Spleen (tissue), 11 donors: ENCODE results near the gene EI24. TPM values are rescaled to one million over a fixed set of nuclear protein-coding genes. Genes with fewer than 3 reads are reported as not detected.

Experiments used
- DNase-seq: peaks from one replicate; pipeline ENCODE4 v3.0.0-alpha.2; 2020
- H3K27ac ChIP-seq, 8 donors: fragments of 200-600 bp; sonication (generic) in 7 of 8; 1 replicate in 4 of 8; 2 replicates in 4 of 8; pipeline versions ENCODE4 v1.5.0 to v1.8.0; 2016 to 2021; ENCODE audit warnings: inconsistent platforms in 4 of 8, mild to moderate bottlenecking in 4 of 8, moderate library complexity in 1 of 8
- H3K27me3 ChIP-seq, 7 donors: fragments of 200-600 bp; sonication (generic) in 6 of 7; replicated peaks in 1 of 7; 1 replicate in 4 of 7; 2 replicates in 3 of 7; pipeline versions ENCODE4 v1.5.0 to v1.8.0; 2016 to 2021; ENCODE audit warnings: inconsistent platforms in 3 of 7, mild to moderate bottlenecking in 1 of 7
- H3K36me3 ChIP-seq, 6 donors: fragments of 200-600 bp; sonication (generic) in 5 of 6; 1 replicate in 4 of 6; 2 replicates in 2 of 6; pipeline versions ENCODE4 v1.5.0 to v1.8.0; 2016 to 2021; ENCODE audit warnings: inconsistent platforms in 2 of 6
- H3K4me1 ChIP-seq, 6 donors: fragments of 200-600 bp; sonication (generic) in 5 of 6; 1 replicate in 3 of 6; 2 replicates in 3 of 6; pipeline versions ENCODE4 v1.5.0 to v1.8.0; 2016 to 2021; ENCODE audit warnings: inconsistent platforms in 3 of 6
- H3K4me3 ChIP-seq, 8 donors: fragments of 200-600 bp; sonication (generic) in 7 of 8; 1 replicate in 4 of 8; 2 replicates in 4 of 8; pipeline versions ENCODE4 v1.5.0 to v1.8.0; 2016 to 2021; ENCODE audit warnings: inconsistent platforms in 4 of 8, mild to moderate bottlenecking in 4 of 8, moderate library complexity in 2 of 8
- H3K9me3 ChIP-seq, 8 donors: fragments of 200-600 bp; sonication (generic) in 7 of 8; 1 replicate in 4 of 8; 2 replicates in 4 of 8; pipeline versions ENCODE4 v1.5.0 to v1.8.0; 2016 to 2021; ENCODE audit warnings: inconsistent platforms in 4 of 8
- CTCF ChIP-seq, 11 experiments: fragments of 200-600 bp in 7 of 11; fragments of 450-650 bp in 4 of 11; sonication (generic) in 4 of 11; IDR thresholded peaks in 8 of 11; conservative IDR thresholded peaks in 3 of 11; 1 replicate in 7 of 11; 2 replicates in 4 of 11; pipeline versions ENCODE4 v1.4.0 to v1.8.0; 2016 to 2021; ENCODE audit warnings: antibody characterized with exemption in 11 of 11, inconsistent platforms in 4 of 11, mild to moderate bottlenecking in 1 of 11
- POLR2A ChIP-seq, 3 donors: fragments of 450-650 bp; IDR thresholded peaks; one replicate each; pipeline ENCODE4 v1.5.1; 2017; ENCODE audit warnings: antibody characterized with exemption in 3 of 3, mild to moderate bottlenecking in 1 of 3
- POLR2AphosphoS5 ChIP-seq, 3 donors: sonication (generic); formaldehyde crosslinking; IDR thresholded peaks; one replicate each; pipeline ENCODE4 v1.5.1; 2017; ENCODE audit warnings: antibody characterized with exemption in 3 of 3
- WGBS, 5 donors: extraction: QIAGEN DNeasy Blood & Tissue Kit in 3 of 5; methylation state at CpG; one replicate each; pipeline versions ENCODE4 v1.1.5 to v1.1.7; 2013 to 2018; 5-methylcytosine and 5-hydroxymethylcytosine counted together
- intact Hi-C: fragments of 100-400 bp; cut with DNase I; formaldehyde crosslinking; loops from one replicate; pipeline ENCODE4 v1.15.0; 2023; ENCODE audit warnings: low total_unique reads
- polyA plus RNA-seq, 3 donors: library from polyadenylated mRNA; stranded (reverse); fragments of 200-250 nt; gene quantifications; one replicate each; pipeline ENCODE4 v1.2.1, GENCODE V29; 2013
- total RNA-seq, 7 donors: library from RNA; depleted of rRNA in 3 of 7; stranded (reverse); fragments of >200 nt in 3 of 7; fragmentation: NEBNext Ultra II Directional in 4 of 7; extraction: Animal tissue kit (Norgen Biotek cat#: 25700) in 4 of 7; gene quantifications; one replicate each; pipeline versions ENCODE4 v1.1.0 to v1.2.1, GENCODE V29; 2016 to 2021
- donor health status: healthy with polysubstance abuse.
- donor health status: DM: no; HTN: no; CAD: no; lungs with moderate emphysema.
- donor health status: DM: no; HTN: no; CAD: no.
- donor health status: Bipolar disorder and iron deficiency.
- donor health status: healthy.
- donor health status: DM: no; HTN: no; CAD: no.
- donor health status: DM: yes; HTN: yes; CAD: no.

The EI24 gene
- total and polyA plus RNA-seq, 10 donors: 15.5 to 71.3 (median 41.4) TPM

DNA sequence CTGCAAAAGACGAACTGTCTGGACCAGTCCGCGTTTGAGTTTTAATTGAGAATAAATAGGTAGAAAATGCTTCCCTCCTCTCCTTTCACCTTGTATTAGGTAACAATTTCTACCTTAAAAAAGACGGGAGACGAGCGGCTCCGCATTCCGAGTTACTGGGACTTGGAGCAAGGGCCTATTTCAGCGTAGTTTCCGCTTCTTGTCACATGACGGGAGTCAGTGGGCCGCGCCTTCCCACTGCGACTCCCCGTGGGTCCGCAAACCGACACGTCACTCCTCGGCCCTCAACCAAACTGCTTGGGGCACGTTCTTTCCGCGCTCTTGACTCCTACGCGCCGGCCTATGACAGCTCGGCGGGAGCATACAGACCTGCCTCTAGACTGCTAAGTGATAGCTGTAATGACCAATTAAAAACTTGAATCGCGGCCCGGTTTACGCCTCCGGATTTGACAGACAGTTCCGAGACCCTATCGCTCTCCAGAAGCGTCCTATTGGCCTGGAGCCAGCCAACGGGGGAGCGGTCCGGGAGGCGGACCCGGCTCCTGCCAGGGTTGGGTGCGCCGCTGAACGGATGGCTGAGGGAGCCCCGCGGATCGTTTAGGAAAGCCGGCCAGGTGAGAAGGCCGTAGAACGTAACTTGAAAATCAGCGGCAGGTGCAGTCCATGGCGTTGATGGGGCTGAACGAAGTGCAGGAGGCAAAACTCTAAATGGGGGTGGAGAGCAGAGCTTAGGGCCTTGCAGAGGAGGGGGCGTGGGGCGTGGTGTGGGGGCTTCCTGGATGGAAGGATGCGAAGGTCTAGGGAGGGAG, 23.2 kb downstream of the EI24 start, which contains the start of gene STT3A:
TSS of gene STT3A (plus strand) at position 548 of the 809 bp plus-strand sequence. CDS start 3,064 bp downstream, outside the sequence.
- no peaks in the 10 kb centered on the region for H3K27me3 ChIP-seq
- peak; percentile 100 for DNase-seq
- TF ChIP-seq POLR2A (IDR thresholded peaks at IDR 0.05) (peak; percentile 35 to 83 (median 59)), POLR2AphosphoS5 (IDR thresholded peaks at IDR 0.05) (peak; percentile 96 to 98 (median 96)), CTCF (IDR thresholded peaks at IDR 0.05 in 8 of 11, conservative IDR thresholded peaks at IDR 0.05 in 3 of 11) (peak in 3 of 11 experiments; percentile 28 to 32 (median 32))
- no peaks in the 10 kb centered on the region for H3K9me3 ChIP-seq
- H3K4me3 ChIP-seq: peak within 1 kb of the TSS; percentile 59 to 97 (median 82)
- peaks cover 0 to 21% (median 7%) of the 10 kb centered on the region in 6 donors for H3K36me3 ChIP-seq
- H3K4me1 ChIP-seq: peaks cover 20 to 56% (median 41%) of the 10 kb centered on the region in 6 donors
- 0 to 1% (median 0%) methylated on average over 54 to 55 of the region's 55 CpGs for WGBS, 5 donors
- H3K27ac ChIP-seq: peak within 1 kb of the TSS; percentile 96 to 100 (median 98)
- intact Hi-C loops: no loop called here

DNA sequence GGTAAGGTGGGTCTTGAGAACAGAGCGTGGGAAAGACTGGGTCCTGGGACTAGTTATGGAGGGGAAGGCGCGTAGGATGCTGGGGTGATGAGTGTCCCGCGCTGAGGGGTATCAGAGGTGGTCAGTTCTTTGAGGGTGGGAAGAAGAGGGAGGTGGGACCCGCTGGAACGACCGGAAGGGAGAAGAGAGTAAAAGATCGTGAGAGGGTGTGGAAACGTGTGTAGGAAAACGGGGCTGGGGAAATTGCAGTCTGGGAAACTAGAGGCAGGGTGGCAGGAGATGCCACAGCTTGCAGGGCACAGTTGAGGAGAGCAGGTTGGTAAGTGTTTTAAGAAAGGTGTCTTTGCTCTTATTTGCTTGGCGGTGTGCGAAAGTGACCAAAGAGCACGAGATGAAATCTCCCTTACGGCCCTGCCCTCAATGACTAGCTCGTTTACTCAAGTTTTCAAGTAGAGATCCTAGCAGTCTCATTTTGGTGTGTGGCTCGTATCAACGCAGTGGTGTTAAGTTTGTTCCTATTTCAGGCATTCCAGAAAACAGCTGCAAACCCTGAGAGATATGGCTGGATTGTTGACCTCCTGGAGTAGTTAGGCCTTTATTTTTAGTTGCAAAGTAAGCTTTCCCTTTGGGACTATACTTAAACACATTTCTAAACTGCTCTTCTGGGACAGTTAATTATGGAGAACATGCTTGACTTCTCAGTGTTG, 24.0 kb downstream of the EI24 start:
- no peaks in the 10 kb centered on the region for H3K27me3 ChIP-seq
- intact Hi-C loops: no loop called here
- WGBS, 5 donors: 0 to 3% (median 1%) methylated on average over 18 of the region's 18 CpGs

GRCh38 chr11:125594958-125595357, 25.7 kb downstream of the EI24 start:
- H3K27me3 ChIP-seq: no peaks in the 10 kb centered on the region
- TF ChIP-seq POLR2A (IDR thresholded peaks at IDR 0.05) (no peak), CTCF (IDR thresholded peaks at IDR 0.05 in 8 of 11, conservative IDR thresholded peaks at IDR 0.05 in 3 of 11) (no peak), POLR2AphosphoS5 (IDR thresholded peaks at IDR 0.05) (no peak)
- H3K36me3 ChIP-seq: peaks cover 0 to 46% (median 28%) of the 10 kb centered on the region in 6 donors
- H3K4me3 ChIP-seq: peak overlapping the region in 1 of 8 donors; percentile 13
- peaks cover 20 to 66% (median 41%) of the 10 kb centered on the region in 6 donors for H3K4me1 ChIP-seq
- no peaks in the 10 kb centered on the region for H3K9me3 ChIP-seq
- no peak for DNase-seq
- WGBS, 5 donors: 46 to 49% (median 47%) methylated on average over 3 of the region's 3 CpGs
- intact Hi-C loops: no loop called here
- no peak overlapping the region for H3K27ac ChIP-seq

More for the DNA sequence above, 24.0 kb downstream of the EI24 start:
- TF ChIP-seq POLR2AphosphoS5 (IDR thresholded peaks at IDR 0.05) (no peak), POLR2A (IDR thresholded peaks at IDR 0.05) (no peak), CTCF (IDR thresholded peaks at IDR 0.05 in 8 of 11, conservative IDR thresholded peaks at IDR 0.05 in 3 of 11) (no peak)
- peak overlapping the region; percentile 59 to 97 (median 82) for H3K4me3 ChIP-seq
- DNase-seq: no peak
- peaks cover 0 to 29% (median 15%) of the 10 kb centered on the region in 6 donors for H3K36me3 ChIP-seq
- peaks cover 20 to 60% (median 41%) of the 10 kb centered on the region in 6 donors for H3K4me1 ChIP-seq
- peak overlapping the region; percentile 37 to 100 (median 98) for H3K27ac ChIP-seq
- no peaks in the 10 kb centered on the region for H3K9me3 ChIP-seq
